HEK293 (cell line): Measurements from ENCODE around the gene GPR107.

ENCODE experiments used
- ELK4 ChIP-seq: IDR thresholded peaks from 2 replicates; pipeline ENCODE4 v1.6.1; 2011; ENCODE audit warnings: mild to moderate bottlenecking, low read depth, low read length, borderline replicate concordance
- GLI4 ChIP-seq: fragments of 450-650 bp; formaldehyde crosslinking; IDR thresholded peaks from 2 replicates; pipeline ENCODE4 v1.5.1; 2016; ENCODE audit warnings: missing biosample characterization, missing genetic modification characterization
- KLF16 ChIP-seq: fragments of 450-650 bp; formaldehyde crosslinking; IDR thresholded peaks from 2 replicates; pipeline ENCODE4 v1.5.1; 2017; ENCODE audit warnings: missing biosample characterization, missing genetic modification characterization
- PBX3 ChIP-seq: sonication (generic); formaldehyde crosslinking; IDR thresholded peaks from 2 replicates; pipeline ENCODE4 v1.8.1; 2022; ENCODE audit warnings: mild to moderate bottlenecking, moderate library complexity, missing genetic modification reagents
- RBAK ChIP-seq: fragments of 450-650 bp; formaldehyde crosslinking; IDR thresholded peaks from 2 replicates; pipeline ENCODE4 v1.5.1; 2016; ENCODE audit warnings: missing biosample characterization, missing genetic modification characterization
- SP7 ChIP-seq: fragments of 450-650 bp; formaldehyde crosslinking; IDR thresholded peaks from 2 replicates; pipeline ENCODE4 v1.5.1; 2016; ENCODE audit warnings: missing biosample characterization, missing genetic modification characterization
- ZBTB1 ChIP-seq: fragments of 450-650 bp; formaldehyde crosslinking; IDR thresholded peaks from 2 replicates; pipeline ENCODE4 v1.5.1; 2016; ENCODE audit warnings: missing biosample characterization, missing genetic modification characterization
- ZBTB7A ChIP-seq: fragments of 450-650 bp; formaldehyde crosslinking; IDR thresholded peaks from 2 replicates; pipeline ENCODE4 v1.5.1; 2016; ENCODE audit warnings: low read depth, missing biosample characterization, missing genetic modification characterization
- ZEB2 ChIP-seq: fragments of 450-650 bp; formaldehyde crosslinking; IDR thresholded peaks from 2 replicates; pipeline ENCODE4 v1.5.1; 2016; ENCODE audit warnings: missing biosample characterization, missing genetic modification characterization
- ZFHX2 ChIP-seq: fragments of 450-650 bp; formaldehyde crosslinking; conservative IDR thresholded peaks from 2 replicates; pipeline ENCODE4 v1.5.1; 2016; ENCODE audit warnings: missing biosample characterization, missing genetic modification characterization
- ZFP69B ChIP-seq: fragments of 450-650 bp; formaldehyde crosslinking; IDR thresholded peaks from 2 replicates; pipeline ENCODE4 v1.5.1; 2016; ENCODE audit warnings: missing biosample characterization, missing genetic modification characterization
- ZIC2 ChIP-seq: fragments of 450-650 bp; formaldehyde crosslinking; IDR thresholded peaks from 2 replicates; pipeline ENCODE4 v1.5.1; 2016; ENCODE audit warnings: missing biosample characterization, missing genetic modification characterization
- ZNF133 ChIP-seq: fragments of 450-650 bp; formaldehyde crosslinking; IDR thresholded peaks from 2 replicates; pipeline ENCODE4 v1.5.1; 2016; ENCODE audit warnings: missing biosample characterization, missing genetic modification characterization
- ZNF184 ChIP-seq: fragments of 450-650 bp; IDR thresholded peaks from 2 replicates; pipeline ENCODE4 v1.5.1; 2018; ENCODE audit warnings: missing biosample characterization, mild to moderate bottlenecking, missing genetic modification characterization
- ZNF202 ChIP-seq: fragments of 450-650 bp; formaldehyde crosslinking; IDR thresholded peaks from 2 replicates; pipeline ENCODE4 v1.5.1; 2016; ENCODE audit warnings: missing biosample characterization, missing genetic modification characterization, borderline replicate concordance
- ZNF211 ChIP-seq: fragments of 450-650 bp; formaldehyde crosslinking; IDR thresholded peaks from 2 replicates; pipeline ENCODE4 v1.5.1; 2016; ENCODE audit warnings: low read depth, missing biosample characterization, missing genetic modification characterization
- ZNF23 ChIP-seq: fragments of 450-650 bp; formaldehyde crosslinking; IDR thresholded peaks from 2 replicates; pipeline ENCODE4 v1.5.1; 2016; ENCODE audit warnings: missing biosample characterization, missing genetic modification characterization, borderline replicate concordance
- ZNF24 ChIP-seq: fragments of 450-650 bp; formaldehyde crosslinking; IDR thresholded peaks from 2 replicates; pipeline ENCODE4 v1.5.1; 2016; ENCODE audit warnings: missing biosample characterization, missing genetic modification characterization
- ZNF26 ChIP-seq: fragments of 450-650 bp; formaldehyde crosslinking; IDR thresholded peaks from 2 replicates; pipeline ENCODE4 v1.5.1; 2016; ENCODE audit warnings: missing biosample characterization, missing genetic modification characterization
- ZNF266 ChIP-seq: fragments of 450-650 bp; formaldehyde crosslinking; IDR thresholded peaks from 2 replicates; pipeline ENCODE4 v1.5.1; 2016; ENCODE audit warnings: missing biosample characterization, missing genetic modification characterization, low read depth
- ZNF404 ChIP-seq: fragments of 450-650 bp; formaldehyde crosslinking; IDR thresholded peaks from 2 replicates; pipeline ENCODE4 v1.5.1; 2017; ENCODE audit warnings: missing biosample characterization, missing genetic modification characterization
- ZNF423 ChIP-seq: fragments of 450-650 bp; formaldehyde crosslinking; IDR thresholded peaks from 2 replicates; pipeline ENCODE4 v1.5.1; 2016; ENCODE audit warnings: missing biosample characterization, missing genetic modification characterization
- ZNF501 ChIP-seq: fragments of 450-650 bp; formaldehyde crosslinking; IDR thresholded peaks from 2 replicates; pipeline ENCODE4 v1.5.1; 2016; ENCODE audit warnings: missing biosample characterization, missing genetic modification characterization
- ZNF530 ChIP-seq: fragments of 450-650 bp; formaldehyde crosslinking; IDR thresholded peaks from 2 replicates; pipeline ENCODE4 v1.5.1; 2016; ENCODE audit warnings: low read depth, missing biosample characterization, missing genetic modification characterization
- ZNF580 ChIP-seq: fragments of 450-650 bp; formaldehyde crosslinking; IDR thresholded peaks from 2 replicates; pipeline ENCODE4 v1.5.1; 2016; ENCODE audit warnings: missing biosample characterization, missing genetic modification characterization
- ZNF677 ChIP-seq: fragments of 450-650 bp; IDR thresholded peaks from 2 replicates; pipeline ENCODE4 v1.5.0; 2018; ENCODE audit warnings: missing biosample characterization, mild to moderate bottlenecking, missing genetic modification characterization, moderate library complexity
- ZNF76 ChIP-seq: fragments of 450-650 bp; formaldehyde crosslinking; IDR thresholded peaks from 2 replicates; pipeline ENCODE4; 2016; ENCODE audit warnings: low read depth, missing biosample characterization, missing genetic modification characterization, borderline replicate concordance
- ZNF776 ChIP-seq: fragments of 450-650 bp; formaldehyde crosslinking; IDR thresholded peaks from 2 replicates; pipeline ENCODE4 v1.5.0; 2017; ENCODE audit warnings: missing biosample characterization, missing genetic modification characterization, borderline replicate concordance
- ZNF791 ChIP-seq: fragments of 450-650 bp; formaldehyde crosslinking; IDR thresholded peaks from 2 replicates; pipeline ENCODE4 v1.5.1; 2016; ENCODE audit warnings: missing biosample characterization, missing genetic modification characterization
- TF ChIP-seq, protein P1 (sequence below): fragments of 450-650 bp; formaldehyde crosslinking; IDR thresholded peaks from 2 replicates; pipeline ENCODE4 v1.5.1; 2017; ENCODE audit warnings: missing biosample characterization, missing genetic modification characterization
- TF ChIP-seq, protein P2 (sequence below): fragments of 450-650 bp; formaldehyde crosslinking; IDR thresholded peaks from 2 replicates; pipeline ENCODE4 v1.5.1; 2017; ENCODE audit warnings: missing biosample characterization, mild to moderate bottlenecking, missing genetic modification characterization, moderate library complexity
- TF ChIP-seq, protein P3 (sequence below): fragments of 450-650 bp; formaldehyde crosslinking; IDR thresholded peaks from 2 replicates; pipeline ENCODE4 v1.5.1; 2017; ENCODE audit warnings: missing biosample characterization, missing genetic modification characterization

Gene GPR107

DNA sequence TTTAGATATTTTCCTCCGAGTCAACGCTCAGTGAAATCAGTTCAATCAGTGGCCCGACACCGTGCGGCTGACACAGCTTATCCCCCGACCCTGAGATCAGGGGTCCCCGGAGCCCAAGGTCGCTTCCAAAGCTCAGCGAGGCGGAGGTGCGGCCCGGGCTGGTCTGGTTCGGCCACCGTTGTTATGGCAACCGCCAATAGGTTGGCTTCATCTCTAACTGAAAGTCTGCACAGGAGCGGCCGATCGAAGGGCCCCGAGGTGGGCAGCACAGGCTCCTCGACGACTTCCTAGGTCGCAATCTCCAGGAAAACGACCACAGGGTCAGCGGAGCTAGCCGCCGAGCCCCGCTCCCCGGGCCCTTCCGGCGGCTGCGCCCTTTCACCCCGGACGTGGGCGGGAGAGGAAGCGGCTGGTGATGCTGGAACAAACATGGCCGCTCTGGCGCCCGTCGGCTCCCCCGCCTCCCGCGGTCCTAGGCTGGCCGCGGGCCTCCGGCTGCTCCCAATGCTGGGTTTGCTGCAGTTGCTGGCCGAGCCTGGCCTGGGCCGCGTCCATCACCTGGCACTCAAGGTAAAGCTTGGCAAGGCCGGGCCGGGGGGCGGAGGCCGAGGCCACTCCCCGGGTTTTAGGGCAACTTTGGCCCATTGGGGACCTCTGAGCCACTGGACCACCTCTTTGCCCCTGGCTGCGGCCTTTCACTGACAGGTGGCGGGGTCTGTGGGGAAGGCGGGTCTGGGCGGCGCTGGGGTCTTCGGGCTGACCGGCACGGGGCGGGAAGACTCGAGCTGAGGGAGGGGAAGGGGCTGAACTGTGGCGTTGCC is at the start of gene GPR107 (continued):
- peak; percentile 46; the same call in 1 of the 2 replicates for TF ChIP-seq ZNF76 (tag by site-specific recombination)
- no peak for TF ChIP-seq ZNF677
- no peak; the same call in 1 of the 2 replicates for TF ChIP-seq ZNF423 (tag by site-specific recombination)
- 0 out of 2 replicates have a peak, but pooled peaks have one; percentile 42 for TF ChIP-seq PBX3 (CRISPR knock-in tag)
- peak; percentile 87 for TF ChIP-seq ZFHX2
- TF ChIP-seq RBAK: no peak
- no peak for TF ChIP-seq ELK4
- TF ChIP-seq ZNF184 (tag by site-specific recombination): 0 out of 2 replicates have a peak, but pooled peaks have one; percentile 11
- no peak for TF ChIP-seq ZNF202
- TF ChIP-seq, protein P1, sequence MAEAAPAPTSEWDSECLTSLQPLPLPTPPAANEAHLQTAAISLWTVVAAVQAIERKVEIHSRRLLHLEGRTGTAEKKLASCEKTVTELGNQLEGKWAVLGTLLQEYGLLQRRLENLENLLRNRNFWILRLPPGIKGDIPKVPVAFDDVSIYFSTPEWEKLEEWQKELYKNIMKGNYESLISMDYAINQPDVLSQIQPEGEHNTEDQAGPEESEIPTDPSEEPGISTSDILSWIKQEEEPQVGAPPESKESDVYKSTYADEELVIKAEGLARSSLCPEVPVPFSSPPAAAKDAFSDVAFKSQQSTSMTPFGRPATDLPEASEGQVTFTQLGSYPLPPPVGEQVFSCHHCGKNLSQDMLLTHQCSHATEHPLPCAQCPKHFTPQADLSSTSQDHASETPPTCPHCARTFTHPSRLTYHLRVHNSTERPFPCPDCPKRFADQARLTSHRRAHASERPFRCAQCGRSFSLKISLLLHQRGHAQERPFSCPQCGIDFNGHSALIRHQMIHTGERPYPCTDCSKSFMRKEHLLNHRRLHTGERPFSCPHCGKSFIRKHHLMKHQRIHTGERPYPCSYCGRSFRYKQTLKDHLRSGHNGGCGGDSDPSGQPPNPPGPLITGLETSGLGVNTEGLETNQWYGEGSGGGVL: no peak
- no peak for TF ChIP-seq ZNF211 (tag by site-specific recombination)
- 0 out of 2 replicates have a peak, but pooled peaks have one; percentile 59 for TF ChIP-seq ZBTB7A (tag by site-specific recombination)
- TF ChIP-seq ZFP69B (tag by site-specific recombination): no peak; the same call in 1 of the 2 replicates
- TF ChIP-seq ZNF530 (tag by site-specific recombination): no peak
- no peak; the same call in none of the 2 replicates for TF ChIP-seq ZNF501 (tag by site-specific recombination)
- TF ChIP-seq ZNF133: no peak
- TF ChIP-seq ZNF580: no peak
- no peak for TF ChIP-seq ZNF26
- TF ChIP-seq, protein P2, sequence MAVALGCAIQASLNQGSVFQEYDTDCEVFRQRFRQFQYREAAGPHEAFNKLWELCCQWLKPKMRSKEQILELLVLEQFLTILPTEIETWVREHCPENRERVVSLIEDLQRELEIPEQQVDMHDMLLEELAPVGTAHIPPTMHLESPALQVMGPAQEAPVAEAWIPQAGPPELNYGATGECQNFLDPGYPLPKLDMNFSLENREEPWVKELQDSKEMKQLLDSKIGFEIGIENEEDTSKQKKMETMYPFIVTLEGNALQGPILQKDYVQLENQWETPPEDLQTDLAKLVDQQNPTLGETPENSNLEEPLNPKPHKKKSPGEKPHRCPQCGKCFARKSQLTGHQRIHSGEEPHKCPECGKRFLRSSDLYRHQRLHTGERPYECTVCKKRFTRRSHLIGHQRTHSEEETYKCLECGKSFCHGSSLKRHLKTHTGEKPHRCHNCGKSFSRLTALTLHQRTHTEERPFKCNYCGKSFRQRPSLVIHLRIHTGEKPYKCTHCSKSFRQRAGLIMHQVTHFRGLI (tag by site-specific recombination): no peak; the same call in 1 of the 2 replicates
- TF ChIP-seq ZNF791 (tag by site-specific recombination): no peak
- TF ChIP-seq ZIC2 (tag by site-specific recombination): no peak
- TF ChIP-seq ZNF404 (tag by site-specific recombination): no peak
- TF ChIP-seq ZBTB1 (tag by site-specific recombination): no peak
- TF ChIP-seq ZNF23 (tag by site-specific recombination): no peak
- peak; percentile 47 for TF ChIP-seq ZEB2 (tag by site-specific recombination)
- TF ChIP-seq GLI4 (tag by site-specific recombination): no peak
- TF ChIP-seq SP7 (tag by site-specific recombination): peak; percentile 26
- peak; percentile 91 for TF ChIP-seq KLF16 (tag by site-specific recombination)
- TF ChIP-seq ZNF266 (tag by site-specific recombination): no peak
- TF ChIP-seq, protein P3, sequence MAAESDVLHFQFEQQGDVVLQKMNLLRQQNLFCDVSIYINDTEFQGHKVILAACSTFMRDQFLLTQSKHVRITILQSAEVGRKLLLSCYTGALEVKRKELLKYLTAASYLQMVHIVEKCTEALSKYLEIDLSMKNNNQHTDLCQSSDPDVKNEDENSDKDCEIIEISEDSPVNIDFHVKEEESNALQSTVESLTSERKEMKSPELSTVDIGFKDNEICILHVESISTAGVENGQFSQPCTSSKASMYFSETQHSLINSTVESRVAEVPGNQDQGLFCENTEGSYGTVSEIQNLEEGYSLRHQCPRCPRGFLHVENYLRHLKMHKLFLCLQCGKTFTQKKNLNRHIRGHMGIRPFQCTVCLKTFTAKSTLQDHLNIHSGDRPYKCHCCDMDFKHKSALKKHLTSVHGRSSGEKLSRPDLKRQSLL: no peak
- no peak for TF ChIP-seq ZNF24 (tag by site-specific recombination)
- TF ChIP-seq ZNF776 (tag by site-specific recombination): no peak
